A549 (cell line): ENCODE results near the gene FBXL7. TPM values are rescaled to one million over a fixed set of nuclear protein-coding genes. Genes with fewer than 3 reads are reported as not detected.

Experiments
- ATAC-seq, 2 experiments: fragments of 200-7000 bp in 1 of 2; fragments of >200 bp in 1 of 2; cut with Nextera tagmentation in 1 of 2; cut with Tn5 transposase in 1 of 2; 3 replicates each; pipeline versions ENCODE4 v1.8.0 to v1.9.1; 2018 to 2020; ENCODE audit warnings: mild to moderate bottlenecking in 1 of 2, moderate library complexity in 1 of 2
- CTCF ChIA-PET: fragments of 300-600 bp; sonication (Branson Sonifier 250); formaldehyde crosslinking; extraction: SDS; loops from one replicate; lab custom pipeline; 2021; ENCODE audit warnings: antibody characterized with exemption, inconsistent platforms; lab: Yijun Ruan, JAX
- POLR2A ChIA-PET: fragments of 350-600 bp; formaldehyde crosslinking; extraction: SDS; loops from one replicate; lab custom pipeline; 2021; ENCODE audit warnings: antibody characterized with exemption, inconsistent platforms; lab: Yijun Ruan, JAX
- DNase-seq, 2 experiments: peaks; one replicate each; pipeline versions ENCODE4 v3.0.0 to v3.0.0-alpha.2; 2011 to 2016; ENCODE audit warnings: low read depth in 1 of 2, low spot score in 1 of 2
- FAIRE-seq: peaks from 2 replicates; lab custom pipeline; 2011; peaks lifted over from hg19 to GRCh38; lab: Jason Lieb, UNC
- H3K27ac ChIP-seq, 2 experiments: fragments of >200 bp; sonication (Bioruptor Twin); formaldehyde crosslinking; 3 replicates each; pipeline ENCODE4 v1.5.1; 2016 to 2017
- H3K4me1 ChIP-seq: fragments of >200 bp; sonication (Bioruptor Twin); formaldehyde crosslinking; 3 replicates; pipeline ENCODE4 v1.6.1; 2016
- H3K4me2 ChIP-seq: fragments of >200 bp; sonication (Bioruptor Twin); formaldehyde crosslinking; 3 replicates; pipeline ENCODE4 v1.6.1; 2016
- H3K4me3 ChIP-seq: fragments of >200 bp; sonication (Bioruptor Twin); formaldehyde crosslinking; 3 replicates; pipeline ENCODE4 v1.5.1; 2016
- H3K9me3 ChIP-seq: fragments of >200 bp; sonication (Bioruptor Twin); formaldehyde crosslinking; 3 replicates; pipeline ENCODE4 v1.6.1; 2016
- BHLHE40 ChIP-seq: IDR thresholded peaks from 2 replicates; pipeline ENCODE4 v1.6.1; 2012; ENCODE audit warnings: low read depth, low read length, inconsistent platforms
- CBX2 ChIP-seq: fragments of 200-600 bp; sonication (generic); IDR thresholded peaks from 2 replicates; pipeline ENCODE4 v1.6.1; 2016; ENCODE audit warnings: low read depth, mild to moderate bottlenecking, borderline replicate concordance
- FOXS1 ChIP-seq: fragments of 250-450 bp; sonication (Bioruptor Pico); IDR thresholded peaks from 2 replicates; pipeline ENCODE4 v1.5.0; 2020; ENCODE audit warnings: mild to moderate bottlenecking, moderate library complexity
- HOXA7 ChIP-seq: fragments of 250-450 bp; sonication (Bioruptor Pico); IDR thresholded peaks from 2 replicates; pipeline ENCODE4 v1.5.0; 2020; ENCODE audit warnings: mild to moderate bottlenecking, moderate library complexity
- JUN ChIP-seq, 2 experiments: fragments of >200 bp; sonication (Bioruptor Twin); formaldehyde crosslinking; IDR thresholded peaks; 2 replicates in 1 of 2; 3 replicates in 1 of 2; pipeline ENCODE4 v1.6.1; 2016 to 2017
- KDM1A ChIP-seq: fragments of 200-600 bp; sonication (generic); IDR thresholded peaks from 2 replicates; pipeline ENCODE4 v1.6.1; 2016; ENCODE audit warnings: low read depth, mild to moderate bottlenecking
- NFE2L2 ChIP-seq: fragments of 150-350 bp; conservative IDR thresholded peaks from 2 replicates; pipeline ENCODE4 v1.6.1; 2014; ENCODE audit warnings: low read length
- NPAS2 ChIP-seq: fragments of 250-450 bp; sonication (Bioruptor Pico); IDR thresholded peaks from 2 replicates; pipeline ENCODE4 v1.8.0; 2022; ENCODE audit warnings: mild to moderate bottlenecking, moderate library complexity, borderline replicate concordance
- NR3C1 ChIP-seq: fragments of >200 bp; sonication (Bioruptor Twin); formaldehyde crosslinking; IDR thresholded peaks from 3 replicates; pipeline ENCODE4 v1.6.1; 2017
- POLR2A ChIP-seq: IDR thresholded peaks from 2 replicates; pipeline ENCODE4 v1.6.1; 2012; ENCODE audit warnings: mild to moderate bottlenecking, low read length
- RAD21 ChIP-seq, 2 experiments: fragments of >200 bp in 1 of 2; sonication (Bioruptor Twin) in 1 of 2; formaldehyde crosslinking in 1 of 2; IDR thresholded peaks in 1 of 2; conservative IDR thresholded peaks in 1 of 2; 2 replicates in 1 of 2; 3 replicates in 1 of 2; pipeline ENCODE4 v1.6.1; 2012 to 2018; ENCODE audit warnings: inconsistent platforms in 1 of 2
- RARB ChIP-seq: fragments of 250-450 bp; sonication (Bioruptor Pico); IDR thresholded peaks from 2 replicates; pipeline ENCODE4 v1.8.0; 2021; ENCODE audit warnings: mild to moderate bottlenecking, moderate library complexity
- REST ChIP-seq: fragments of 200-600 bp; sonication (generic); IDR thresholded peaks from 2 replicates; pipeline ENCODE4 v1.6.1; 2016; ENCODE audit warnings: antibody characterized with exemption, mild to moderate bottlenecking, moderate library complexity
- SMC3 ChIP-seq: fragments of >200 bp; sonication (Bioruptor Twin); formaldehyde crosslinking; IDR thresholded peaks from 3 replicates; pipeline ENCODE4 v1.6.1; 2018; ENCODE audit warnings: inconsistent platforms
- TFCP2L1 ChIP-seq: fragments of 250-450 bp; sonication (Bioruptor Pico); IDR thresholded peaks from 2 replicates; pipeline ENCODE4 v1.5.0; 2021; ENCODE audit warnings: mild to moderate bottlenecking
- ZNF302 ChIP-seq: fragments of 250-450 bp; sonication (Bioruptor Pico); IDR thresholded peaks from 2 replicates; pipeline ENCODE4 v1.9.0; 2021; ENCODE audit warnings: inconsistent platforms, mild to moderate bottlenecking, moderate library complexity
- WGBS: methylation state at CpG from one replicate; pipeline ENCODE4 v1.1.6; 2017; ENCODE audit errors: missing lambda C conversion rate; 5-methylcytosine and 5-hydroxymethylcytosine counted together
- polyA plus RNA-seq, 4 experiments: library from polyadenylated mRNA; depleted of rRNA in 3 of 4; stranded (reverse); fragments of >200 nt; fragmentation: RNase III in 1 of 4; extraction: RNeasy Plus Mini Kit Qiagen cat#74134 plus additional on column Dnase treatment in 1 of 4; gene quantifications; 2 replicates in 3 of 4; 3 replicates in 1 of 4; pipeline ENCODE4 v1.2.3, GENCODE V29; 2011 to 2017

The FBXL7 gene
- polyA plus RNA-seq, 2 of the 4 experiments (the other 2 are of a cell fraction), result 0.90 to 1.7 TPM

- no peak for TF ChIP-seq REST
- no peak for TF ChIP-seq NPAS2
Measured at GRCh38 chr5:15680455-15680854, 180.5 kb downstream of the FBXL7 start (continued).

- 25% methylated on average over 3 of the region's 3 CpGs for WGBS
- CTCF ChIA-PET, result interaction anchor here (1.3 kb wide), 1 partner anchor 10 kb away, joined by 4 read pairs; no protein-coding TSS in a partner anchor
- FAIRE-seq, result no peak
Measured at GRCh38 chr5:15682122-15682521, 182.1 kb downstream of the FBXL7 start.

GRCh38 chr5:15682566-15682965 is 182.6 kb downstream of the FBXL7 start:
- WGBS, result 45% methylated on average over 1 of the region's 1 CpG
- FAIRE-seq (no peak), DNase-seq (no peak), ATAC-seq (no peak)
- POLR2A ChIA-PET, result no interaction called here
- Histone ChIP-seq H3K4me3 (no peak overlapping the region), H3K9me3 (no peaks in the 10 kb centered on the region), H3K27ac (no peak overlapping the region), H3K4me2 (no peak overlapping the region), H3K4me1 (no peaks in the 10 kb centered on the region)
- TF ChIP-seq RAD21 (conservative IDR thresholded peaks at IDR 0.05 in 1 of 2, IDR thresholded peaks at IDR 0.05 in 1 of 2) (no peak), JUN (IDR thresholded peaks at IDR 0.05) (no peak), KDM1A (no peak), TFCP2L1 (no peak)
- CTCF ChIA-PET, result interaction anchor here (1.3 to 1.4 kb wide), 2 partner anchors 8 to 9 kb away, joined by 4 read pairs; no protein-coding TSS in a partner anchor

More at GRCh38 chr5:15682122-15682521, 182.1 kb downstream of the FBXL7 start:
- no peak overlapping the region for H3K4me3 ChIP-seq
- DNase-seq, result no peak
- no peak overlapping the region for H3K4me2 ChIP-seq
- TF ChIP-seq NR3C1, result no peak
- no peak for TF ChIP-seq RARB (CRISPR knock-in tag)
- TF ChIP-seq FOXS1 (CRISPR knock-in tag), result no peak
- TF ChIP-seq NFE2L2, result no peak
- TF ChIP-seq HOXA7, result no peak
- TF ChIP-seq BHLHE40, result no peak
- TF ChIP-seq ZNF302 (CRISPR knock-in tag), result no peak
- TF ChIP-seq CBX2, result no peak
- no peak for TF ChIP-seq REST
- TF ChIP-seq POLR2A, result no peak
- no peak for TF ChIP-seq SMC3
- POLR2A ChIA-PET, result no interaction called here
- ATAC-seq, result no peak
- H3K27ac ChIP-seq, result no peak overlapping the region
- H3K9me3 ChIP-seq, result no peaks in the 10 kb centered on the region
- no peaks in the 10 kb centered on the region for H3K4me1 ChIP-seq
